Right renal pelvis (tissue), 4 donors: ENCODE measurements around the gene SHPK. TPM values are rescaled to one million over a fixed set of nuclear protein-coding genes. Genes with fewer than 3 reads are reported as not detected.
"Not testable (repeated sequence)": the region's sequence is repeated elsewhere in the genome, so short reads cannot be mapped to it uniquely, and the experiment has no call there.

Experiments used
- DNase-seq, 4 donors: peaks; one replicate each; pipeline ENCODE4 v3.0.0-alpha.2; 2013; ENCODE audit warnings: low read depth in 4 of 4, low spot score in 3 of 4, missing footprints in 1 of 4
- polyA plus RNA-seq, 4 donors: library from polyadenylated mRNA; unstranded; fragments of 120-200 nt; gene quantifications; one replicate each; pipeline ENCODE4 v1.2.1, GENCODE V29; 2013; ENCODE audit not compliant: insufficient read length in 4 of 4

The SHPK gene
- polyA plus RNA-seq, 4 donors, result 13.2 to 19.0 (median 15.2) TPM

DNA sequence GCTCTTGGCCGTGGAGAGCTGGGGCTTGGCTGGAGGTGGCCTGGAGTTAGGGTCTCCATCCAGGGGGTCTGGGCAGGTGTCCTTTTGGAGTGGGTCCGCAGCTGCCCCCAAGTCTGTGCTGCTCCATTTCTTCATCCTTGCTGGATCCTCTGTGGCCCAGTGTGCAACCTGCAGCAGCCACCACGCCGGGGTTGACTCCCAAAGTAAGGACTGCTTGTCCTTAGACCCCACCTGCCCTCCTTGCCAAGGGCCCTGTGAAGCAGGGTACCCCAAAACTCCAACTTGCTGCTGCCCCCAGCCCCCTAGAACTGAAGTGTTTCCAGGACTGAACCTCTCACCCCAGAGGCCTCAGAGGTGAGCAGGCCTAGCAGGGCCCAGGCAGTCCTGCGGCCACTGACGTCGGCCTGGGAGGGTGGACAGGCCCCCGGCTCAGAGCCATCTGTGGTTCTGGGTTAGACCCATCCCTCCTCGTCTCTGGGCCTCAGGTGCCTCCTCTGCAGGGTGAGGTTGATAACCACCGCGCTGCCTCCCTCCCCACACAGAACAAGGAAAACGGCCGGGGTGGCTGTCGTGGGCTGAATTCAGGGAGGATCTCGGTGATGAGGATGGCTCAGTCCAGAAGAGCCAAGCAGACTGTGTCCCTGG is 43.7 kb downstream of the SHPK start:
- DNase-seq, result no peak

DNA sequence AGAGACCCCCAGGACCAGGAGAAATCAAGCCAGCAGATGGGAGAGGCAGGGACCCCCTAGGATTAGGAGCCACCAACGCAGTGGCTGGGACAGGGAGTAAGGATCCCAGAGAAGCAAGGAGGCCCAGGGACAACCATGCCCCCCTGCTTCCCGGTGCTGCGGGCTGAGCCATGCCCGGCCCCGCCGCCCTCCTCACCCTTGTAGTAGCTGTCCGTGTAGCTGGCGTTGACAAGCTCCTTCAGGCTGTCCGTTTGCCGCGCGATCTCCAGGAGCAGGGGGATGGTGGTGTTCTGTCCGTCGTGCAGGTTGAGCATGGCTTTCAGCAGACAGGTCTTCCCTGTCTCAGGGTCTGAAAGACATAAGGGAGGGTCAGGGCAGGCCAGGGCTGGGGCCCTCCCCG is 45.3 kb downstream of the SHPK start:
- DNase-seq, result no peak

DNA sequence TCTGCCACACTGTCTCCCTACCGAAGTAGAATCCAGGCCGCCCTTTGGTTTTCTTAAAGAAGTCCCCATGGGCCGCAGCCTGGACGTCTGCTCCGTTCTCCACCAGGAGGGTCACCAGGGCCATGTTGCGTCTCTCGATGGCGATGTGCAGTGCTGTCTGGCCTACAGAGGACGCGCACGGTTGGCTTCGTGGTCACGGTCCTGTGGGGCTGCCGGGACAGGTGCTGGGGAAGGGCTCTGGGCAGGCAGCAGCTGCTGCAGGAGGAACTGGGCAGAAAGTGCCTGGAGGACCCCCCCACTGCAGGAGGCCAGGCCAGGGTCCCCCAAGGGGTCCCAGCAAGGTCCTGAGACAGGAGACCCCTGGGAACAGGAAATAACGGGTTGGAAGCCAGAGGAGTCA is 45.8 kb downstream of the SHPK start:
- no peak for DNase-seq

DNA sequence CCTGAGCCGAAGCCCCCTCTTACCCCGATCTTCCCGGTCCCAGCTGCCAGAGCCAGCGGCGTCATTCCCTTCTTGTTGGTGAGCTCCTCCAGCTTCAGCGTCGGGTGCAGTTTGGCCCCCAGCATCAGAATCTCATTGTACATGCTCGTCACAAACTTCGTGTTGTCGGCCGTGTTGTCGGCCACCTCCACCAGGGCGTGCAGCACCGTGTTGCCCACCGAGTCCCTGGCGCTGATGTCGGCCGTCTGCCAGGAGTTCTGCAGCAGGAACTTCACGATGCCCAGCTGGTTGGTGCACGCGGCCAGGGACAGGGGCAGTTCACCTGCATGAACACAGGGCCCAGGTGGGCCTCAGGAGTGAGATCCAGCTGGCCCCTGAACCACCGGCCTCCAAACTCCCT is 46.3 kb downstream of the SHPK start:
- DNase-seq, result no peak

DNA sequence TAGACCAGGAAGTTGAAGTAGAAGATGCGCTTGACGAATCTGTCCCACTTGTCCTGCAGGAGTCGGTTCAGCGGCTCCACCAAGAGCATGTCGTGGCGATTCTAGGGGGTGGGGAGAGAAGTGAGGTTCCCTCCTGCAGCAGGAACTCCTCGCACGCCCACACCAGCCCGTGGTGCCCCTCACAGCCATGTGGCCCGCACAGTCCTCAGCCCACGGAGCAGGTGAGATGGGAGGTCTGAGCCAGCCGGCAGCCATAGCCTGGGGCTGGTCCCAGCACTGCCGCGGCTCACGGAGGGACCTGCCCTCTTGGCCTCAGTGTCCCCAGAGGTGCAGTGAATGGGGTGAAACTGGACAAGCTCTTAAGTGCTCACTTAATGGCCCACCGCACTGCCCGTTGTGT is 50.2 kb downstream of the SHPK start:
- no peak for DNase-seq

DNA sequence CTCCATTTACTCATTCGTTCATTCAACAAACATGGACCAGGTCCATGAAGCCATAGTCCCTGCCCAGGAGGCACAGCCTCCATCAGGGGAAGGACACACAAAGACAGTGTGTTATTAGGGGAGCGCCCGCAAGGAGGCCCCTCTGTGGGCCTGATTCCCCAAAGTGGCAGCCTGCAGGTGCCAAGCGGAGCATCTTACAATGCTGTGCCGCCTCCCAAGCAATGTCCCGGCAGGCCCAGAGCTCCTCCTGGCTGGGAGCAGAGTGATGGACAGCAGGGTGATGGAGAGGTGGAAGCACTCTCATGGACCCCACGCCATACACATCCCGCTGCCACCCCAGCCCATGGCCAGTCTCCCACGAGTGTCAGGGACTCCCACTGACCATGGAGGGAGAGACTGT is 52.6 kb downstream of the SHPK start:
- no peak for DNase-seq

DNA sequence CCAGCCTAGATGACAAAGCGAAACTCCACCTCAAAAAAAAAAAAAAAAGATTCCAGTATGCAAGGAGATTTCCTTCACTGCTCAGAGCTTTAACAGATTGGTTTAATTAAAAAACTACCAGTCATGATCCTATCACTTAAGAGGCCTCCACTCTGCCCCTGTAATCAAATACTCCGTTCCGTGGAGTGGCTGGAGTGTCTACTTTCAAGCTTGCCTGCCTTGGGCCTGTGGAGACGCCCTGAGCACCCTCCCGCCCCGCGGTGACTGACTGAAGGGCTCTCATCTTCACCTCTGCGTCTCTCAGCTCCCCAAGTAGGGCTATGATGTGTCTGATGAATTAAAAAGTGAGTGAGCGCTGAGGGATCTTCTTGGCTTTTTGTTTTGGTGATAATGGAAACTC is 53.1 kb downstream of the SHPK start:
- no peak for DNase-seq

DNA sequence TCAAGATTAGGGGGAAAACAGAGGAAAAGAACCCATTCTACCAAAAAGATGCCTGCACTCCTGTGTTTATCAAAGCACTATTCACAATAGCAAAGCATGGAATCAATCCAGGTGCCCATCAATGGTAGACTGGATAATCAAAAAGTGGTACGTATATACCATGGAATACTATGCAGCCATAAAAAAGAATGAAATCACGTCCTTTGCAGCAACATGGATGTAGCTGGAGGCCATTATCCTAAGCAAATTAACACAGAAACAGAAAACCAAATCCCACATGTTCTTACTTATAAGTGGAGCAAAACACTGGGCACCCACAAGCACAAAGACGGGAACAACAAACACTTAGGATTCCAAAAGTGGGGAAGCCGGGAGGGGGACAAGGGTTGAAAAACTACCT is 57.4 kb downstream of the SHPK start:
- DNase-seq, result not testable (repeated sequence)

DNA sequence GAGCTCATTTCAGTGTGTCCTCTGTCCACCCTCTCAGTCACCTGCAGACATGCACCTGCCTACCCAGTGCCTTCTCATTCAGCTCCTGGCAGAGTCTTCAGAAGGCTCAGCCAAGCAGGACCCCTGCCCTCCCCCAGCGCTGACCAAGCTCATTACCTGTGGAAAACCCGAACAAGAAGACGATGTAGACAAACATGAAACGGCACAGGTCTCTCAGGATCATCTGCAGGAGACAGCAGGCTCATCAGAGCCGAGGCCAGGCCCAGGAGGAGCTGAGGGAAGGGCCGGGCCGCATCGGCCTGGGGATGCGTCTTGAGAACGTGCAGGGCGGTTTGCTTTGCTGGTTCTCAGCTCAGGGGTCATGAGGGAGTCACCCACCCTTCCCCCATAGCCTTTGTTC is 59.1 kb downstream of the SHPK start:
- no peak for DNase-seq

DNA sequence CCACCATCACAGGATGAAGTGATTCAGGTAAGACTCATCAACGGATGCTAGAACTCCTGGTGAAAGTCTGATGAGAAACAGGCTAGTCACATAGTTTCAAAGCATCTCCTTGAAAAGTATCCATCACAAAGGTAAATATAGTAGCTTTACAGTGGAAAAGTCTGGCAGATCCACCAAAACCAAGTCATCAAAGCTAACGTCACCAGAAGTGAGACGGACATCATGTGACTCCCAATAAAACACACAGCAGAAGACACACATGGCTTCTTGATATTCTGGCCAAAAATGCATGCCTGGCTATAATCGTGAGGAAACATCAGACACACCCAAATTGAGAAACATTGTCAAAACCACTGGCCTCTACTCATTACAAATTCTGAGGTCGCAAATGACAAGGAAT is 60.5 kb downstream of the SHPK start:
- no peak for DNase-seq

DNA sequence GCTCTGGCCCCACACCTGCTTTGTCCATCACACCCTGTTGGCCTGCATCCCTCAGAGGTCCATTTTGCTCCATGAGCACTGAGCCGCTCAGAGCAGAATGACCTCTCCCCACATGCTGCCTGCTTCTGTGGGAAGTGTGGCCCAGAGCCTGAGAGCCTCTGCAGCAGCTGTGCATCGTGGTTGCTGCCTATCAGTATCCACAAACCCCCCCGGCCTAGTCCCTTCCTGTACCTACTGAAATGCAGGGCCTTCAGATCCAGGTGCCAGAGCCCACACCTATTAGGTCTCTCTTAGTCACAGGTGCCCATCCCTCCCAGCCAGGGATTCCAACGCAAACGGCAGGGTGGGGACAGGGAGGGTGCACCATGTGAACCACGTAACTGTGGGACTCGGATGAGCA is 61.8 kb downstream of the SHPK start:
- no peak for DNase-seq

DNA sequence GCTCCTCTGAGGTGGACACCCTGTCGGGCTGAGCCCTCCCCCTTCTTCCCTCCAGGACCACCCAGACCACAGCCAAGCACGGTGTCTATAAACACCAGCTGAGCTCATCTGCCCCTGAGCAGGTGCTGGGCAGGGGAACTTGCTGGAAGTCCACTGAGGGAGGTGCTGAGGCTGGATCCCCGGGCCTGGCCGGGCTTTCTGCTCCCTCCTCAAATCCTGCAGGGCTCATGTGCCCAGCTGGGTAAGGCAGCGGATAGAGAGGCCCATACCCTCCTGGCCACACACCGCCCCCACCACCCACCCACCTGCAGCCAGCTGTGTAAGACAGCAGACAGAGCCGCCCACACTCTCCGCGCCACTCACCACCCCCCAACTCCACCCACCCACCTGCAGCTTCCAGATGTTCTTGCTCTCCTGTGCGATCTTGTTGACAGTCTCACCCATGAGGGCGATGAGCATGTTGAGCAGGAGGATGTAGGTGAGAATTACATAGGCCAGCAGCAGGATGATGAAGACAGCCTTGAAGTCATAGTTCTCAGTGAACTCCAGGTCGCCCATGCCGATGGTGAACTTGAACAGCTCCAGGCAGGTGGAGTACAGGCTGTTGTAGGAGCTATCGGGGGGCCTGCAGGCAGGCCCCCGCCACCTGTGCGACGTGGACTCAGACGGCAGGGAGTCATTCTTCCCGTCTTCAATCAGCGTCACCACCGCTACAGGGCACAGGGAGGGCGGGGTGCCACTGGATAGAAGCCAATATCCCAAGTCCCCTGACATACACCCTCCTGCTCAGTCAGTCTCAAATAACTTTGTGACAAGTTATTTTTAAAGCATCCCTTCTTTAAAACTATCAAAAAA is 62.6 kb downstream of the SHPK start:
- DNase-seq, result no peak

DNA sequence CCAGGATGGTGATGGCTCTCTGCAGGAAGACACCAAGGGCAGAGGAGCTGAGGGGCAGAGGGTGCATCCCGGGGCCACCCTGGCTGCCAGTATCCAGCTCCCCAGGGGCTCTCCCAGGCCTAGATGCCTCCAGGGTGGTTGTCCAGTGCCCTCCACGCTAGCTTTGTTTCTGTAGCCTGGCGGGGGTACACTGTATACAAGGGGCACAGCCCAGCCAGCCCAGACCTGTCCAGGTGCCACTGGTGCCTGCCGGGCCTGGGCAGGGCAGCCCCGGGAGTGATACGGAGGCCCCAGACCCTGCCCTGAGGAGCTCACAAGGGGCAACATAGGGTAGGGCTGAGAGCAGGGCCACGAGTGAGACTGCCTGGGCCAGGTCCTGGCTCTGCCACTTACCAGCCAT is 63.8 kb downstream of the SHPK start:
- DNase-seq, result no peak

DNA sequence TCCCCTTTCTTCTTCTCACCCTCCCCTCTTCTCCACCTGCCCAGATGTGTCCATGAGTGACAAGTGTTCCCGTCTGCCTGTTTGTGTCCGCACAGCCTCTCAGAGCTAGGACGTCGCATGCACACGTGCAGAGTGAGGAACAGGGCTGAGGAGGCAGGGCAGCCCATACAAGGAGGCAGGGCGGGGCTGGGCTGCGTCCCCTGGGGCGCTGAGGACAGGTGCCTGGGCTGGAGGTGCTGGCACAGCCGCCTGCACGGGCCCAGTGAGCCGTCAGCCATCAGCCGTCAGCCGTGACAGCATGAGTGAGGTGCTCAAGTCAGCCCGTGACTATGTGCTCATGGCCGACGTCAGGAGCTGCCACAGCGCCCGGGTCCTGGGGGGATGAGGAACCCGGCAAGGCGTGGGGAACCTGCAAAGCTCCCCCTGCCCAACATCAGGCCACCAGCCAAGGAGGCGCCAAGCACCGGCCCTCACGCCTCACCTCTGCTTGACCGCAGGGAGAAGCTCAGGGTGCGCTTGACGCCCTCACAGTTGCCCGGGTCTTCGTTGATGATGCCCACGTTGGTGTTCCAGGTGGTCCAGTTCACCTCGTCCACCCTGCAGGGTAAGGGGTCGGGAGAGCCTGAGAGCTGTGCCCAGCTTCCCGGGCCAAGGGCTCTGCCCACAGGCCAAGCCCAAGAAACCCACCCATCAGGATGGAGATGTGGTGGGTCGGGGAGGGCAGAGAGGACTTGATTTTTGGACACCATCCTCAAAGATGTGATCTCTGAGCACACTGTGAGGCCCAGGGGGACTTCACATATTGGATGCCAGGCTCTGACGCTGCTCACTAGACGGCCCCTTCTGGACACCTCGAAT is 64.8 kb downstream of the SHPK start:
- DNase-seq, result no peak

DNA sequence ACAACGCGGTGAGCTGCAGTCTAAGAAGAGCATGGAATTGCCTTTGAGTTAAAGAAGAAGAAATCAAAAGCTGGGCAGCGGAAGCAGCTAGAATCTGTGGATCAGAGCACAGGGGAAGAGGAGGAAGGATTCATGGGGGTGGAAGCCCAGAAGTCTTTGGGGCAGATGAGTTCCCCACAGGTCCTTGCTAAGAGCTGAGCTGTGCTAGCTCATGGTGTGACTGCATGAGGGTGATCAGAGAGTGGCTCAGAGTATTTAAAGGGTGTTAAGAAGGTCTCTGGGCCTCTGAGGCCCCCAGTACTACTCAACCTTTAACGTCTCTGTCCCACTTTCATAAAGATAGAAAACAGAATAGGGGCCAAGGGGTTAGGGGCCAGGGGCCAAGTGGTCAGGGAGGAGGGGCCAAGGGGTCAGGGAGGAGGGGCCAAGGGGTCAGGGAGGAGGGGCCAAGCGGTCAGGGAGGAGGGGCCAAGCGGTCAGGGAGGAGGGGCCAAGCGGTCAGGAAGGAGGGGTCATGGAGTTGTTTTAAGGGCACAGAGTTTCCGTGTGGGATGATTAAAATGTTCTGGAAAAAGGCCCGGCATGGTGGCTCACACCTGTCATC is 66.4 kb downstream of the SHPK start:
- DNase-seq, result no peak

DNA sequence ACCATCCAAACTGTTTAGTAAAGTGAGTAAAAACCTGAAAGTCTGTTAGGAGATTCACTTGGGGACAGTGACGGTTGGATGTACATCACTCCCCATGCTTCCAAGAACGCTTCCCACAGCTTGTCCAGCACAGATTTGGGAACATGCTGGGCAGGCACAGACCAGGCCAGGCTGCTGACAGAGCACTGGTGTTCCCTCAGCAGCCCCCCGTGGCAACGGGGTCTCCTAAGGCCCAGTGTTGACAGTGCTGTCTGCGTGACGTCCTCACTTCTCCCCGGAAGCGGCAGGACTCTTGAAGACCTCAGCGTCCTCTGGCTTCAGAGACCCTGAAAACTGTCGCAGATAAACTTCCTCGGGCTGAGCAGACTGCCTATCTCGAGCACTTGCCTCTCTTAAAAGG is 69.5 kb downstream of the SHPK start:
- DNase-seq, result no peak

DNA sequence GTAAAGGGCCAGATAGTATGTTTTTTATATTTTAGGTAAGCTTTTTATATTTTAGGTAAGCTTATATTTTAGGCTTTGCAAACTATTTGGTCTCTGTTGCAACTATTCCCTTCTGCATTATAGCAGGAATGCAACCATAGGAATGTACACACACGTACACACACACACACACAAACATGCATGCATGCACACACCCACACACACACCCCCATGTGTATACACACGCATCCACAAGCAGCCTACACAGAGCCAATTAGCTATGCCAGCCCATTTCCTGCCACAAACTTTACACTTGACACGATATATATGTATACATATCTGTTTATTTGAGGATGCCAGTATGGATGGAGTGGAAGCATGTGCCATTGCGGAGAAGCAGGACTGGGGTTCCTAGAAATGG is 70.9 kb downstream of the SHPK start:
- DNase-seq, result no peak

DNA sequence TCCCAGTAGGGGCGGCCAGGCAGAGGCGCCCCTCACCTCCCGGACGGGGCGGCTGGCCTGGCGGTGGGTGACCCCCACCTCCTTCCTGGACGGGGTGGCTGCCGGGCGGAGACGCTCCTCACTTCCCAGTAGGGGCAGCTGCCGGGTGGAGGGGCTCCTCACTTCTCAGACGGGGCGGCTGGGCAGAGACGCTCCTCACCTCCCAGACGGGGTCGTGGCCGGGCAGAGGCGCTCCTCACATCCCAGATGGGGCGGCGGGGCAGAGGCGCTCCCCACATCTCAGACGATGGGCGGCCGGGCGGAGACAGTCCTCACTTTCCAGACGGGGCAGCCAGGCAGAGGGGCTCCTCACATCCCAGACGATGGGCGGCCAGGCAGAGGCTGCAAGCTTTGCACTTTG is 71.8 kb downstream of the SHPK start:
- DNase-seq, result not testable (repeated sequence)

DNA sequence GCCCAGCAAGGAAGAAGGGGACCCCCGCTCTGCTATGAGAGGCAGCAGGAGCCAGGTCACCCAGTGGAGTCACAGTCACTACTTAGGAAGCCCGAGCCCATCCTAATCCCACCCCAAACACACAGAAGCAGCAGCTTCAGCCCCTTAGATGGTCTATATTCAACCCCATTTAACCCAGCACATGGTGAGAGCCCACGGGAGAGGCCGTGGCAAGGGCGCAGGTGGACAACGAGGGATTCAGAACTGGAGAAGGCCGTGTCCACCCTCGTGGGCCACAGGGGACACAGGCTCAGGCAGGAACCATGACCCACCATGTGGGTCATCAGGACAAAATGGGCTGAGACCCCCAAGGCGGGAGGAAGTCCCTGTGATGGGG is 76.8 kb downstream of the SHPK start:
- DNase-seq, result no peak

DNA sequence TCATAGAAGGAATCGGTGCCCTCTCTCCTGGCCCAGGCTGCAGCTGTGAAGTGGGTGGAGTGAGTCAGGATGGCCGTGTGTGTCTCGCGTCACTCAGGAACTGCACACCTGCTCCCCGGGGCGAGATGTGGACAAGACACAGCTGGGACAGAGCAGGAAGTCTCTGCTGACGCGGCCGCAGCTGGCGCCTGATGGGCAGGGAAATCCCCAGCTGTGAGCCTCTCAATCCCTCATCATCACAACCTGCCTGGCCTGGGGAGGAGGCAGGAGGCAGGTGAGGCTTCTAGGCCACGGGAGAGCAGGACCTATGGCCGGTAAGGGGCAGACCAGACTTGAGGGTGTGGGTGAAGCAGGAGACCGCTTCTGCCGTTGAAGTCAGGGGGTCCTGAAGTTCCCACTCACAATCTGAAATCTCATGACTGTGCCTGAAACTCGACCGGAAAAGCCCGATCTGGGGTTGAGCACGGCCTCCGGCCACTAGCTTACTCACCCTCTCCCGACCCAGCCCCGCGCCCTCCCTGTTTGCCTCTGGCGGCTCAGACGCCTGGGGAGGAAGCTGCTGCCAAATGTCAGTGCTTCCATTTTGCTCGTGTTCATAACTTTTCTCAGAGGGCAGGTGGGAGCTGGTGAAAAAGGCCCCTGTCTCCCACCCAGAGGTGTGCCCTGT is 77.3 kb downstream of the SHPK start:
- no peak for DNase-seq
